Neuronal stem cell (in vitro differentiated cells): ENCODE measurements around the gene PCBD2.

ENCODE experiments used
- DNase-seq: peaks from one replicate; pipeline ENCODE4 v3.0.0-alpha.2; 2013; ENCODE audit warnings: low spot score
- H2AFZ ChIP-seq: one replicate; pipeline ENCODE4 v1.6.1; 2013; ENCODE audit warnings: mild to moderate bottlenecking, low read length, inconsistent platforms
- H2AK5ac ChIP-seq: 2 replicates; pipeline ENCODE4 v1.6.1; 2013; ENCODE audit warnings: low read depth, mild to moderate bottlenecking, inconsistent platforms, low read length, moderate library complexity, mixed read lengths
- H2BK120ac ChIP-seq: 2 replicates; pipeline ENCODE4 v1.6.1; 2013; ENCODE audit warnings: low read depth, mild to moderate bottlenecking, inconsistent platforms, low read length, moderate library complexity, mixed read lengths
- H2BK12ac ChIP-seq: one replicate; pipeline ENCODE4 v1.6.1; 2013; ENCODE audit warnings: low read length, inconsistent platforms
- H2BK15ac ChIP-seq: 2 replicates; pipeline ENCODE4 v1.6.1; 2013; ENCODE audit warnings: mild to moderate bottlenecking, low read length, inconsistent platforms, mixed read lengths
- H2BK5ac ChIP-seq: one replicate; pipeline ENCODE4 v1.6.1; 2013; ENCODE audit warnings: inconsistent platforms, mild to moderate bottlenecking, low read length, moderate library complexity
- H3K14ac ChIP-seq: one replicate; pipeline ENCODE4 v1.6.1; 2013; ENCODE audit warnings: low read length, inconsistent platforms
- H3K18ac ChIP-seq: 2 replicates; pipeline ENCODE4 v1.6.1; 2013; ENCODE audit warnings: low read length, inconsistent platforms
- H3K23ac ChIP-seq: 2 replicates; pipeline ENCODE4 v1.6.1; 2013; ENCODE audit warnings: low read depth, mild to moderate bottlenecking, mixed read lengths, low read length, inconsistent platforms; ENCODE audit not compliant: poor library complexity
- H3K27ac ChIP-seq: replicated peaks from 3 replicates; pipeline ENCODE4 v1.5.1; 2013; ENCODE audit warnings: low read length, inconsistent platforms
- H3K27me3 ChIP-seq, 3 experiments: 2 replicates each; pipeline ENCODE4 v1.6.1; 2013; ENCODE audit warnings: low read length in 3 of 3, mild to moderate bottlenecking in 2 of 3, inconsistent platforms in 1 of 3, low read depth in 1 of 3, mixed read lengths in 1 of 3, moderate library complexity in 1 of 3; ENCODE audit not compliant: control insufficient read depth in 3 of 3, insufficient read depth in 3 of 3
- H3K36me3 ChIP-seq, 2 donors: replicated peaks in 1 of 2; 2 replicates each; pipeline ENCODE4 v1.6.1; 2013; ENCODE audit warnings: low read length in 2 of 2; ENCODE audit not compliant: control insufficient read depth in 2 of 2, insufficient read depth in 2 of 2
- H3K4ac ChIP-seq: 2 replicates; pipeline ENCODE4 v1.6.1; 2013; ENCODE audit warnings: inconsistent platforms, mild to moderate bottlenecking, low read length, moderate library complexity
- H3K4me1 ChIP-seq, 2 donors: 1 replicate in 1 of 2; 2 replicates in 1 of 2; pipeline ENCODE4 v1.6.1; 2013; ENCODE audit warnings: low read length in 2 of 2, low read depth in 1 of 2; ENCODE audit not compliant: control insufficient read depth in 2 of 2, insufficient read depth in 1 of 2
- H3K4me2 ChIP-seq: one replicate; pipeline ENCODE4 v1.6.1; 2013; ENCODE audit warnings: mild to moderate bottlenecking, low read length, inconsistent platforms; ENCODE audit not compliant: insufficient read depth, poor library complexity, severe bottlenecking
- H3K4me3 ChIP-seq, 2 donors: 2 replicates each; pipeline ENCODE4 v1.5.1; 2013; ENCODE audit warnings: low read length in 2 of 2, mild to moderate bottlenecking in 2 of 2, inconsistent platforms in 1 of 2, moderate library complexity in 1 of 2
- H3K79me1 ChIP-seq: one replicate; pipeline ENCODE4 v1.6.1; 2013; ENCODE audit warnings: low read depth, mild to moderate bottlenecking, inconsistent platforms, low read length, moderate library complexity
- H3K9ac ChIP-seq: one replicate; pipeline ENCODE4 v1.6.1; 2013; ENCODE audit warnings: mild to moderate bottlenecking, low read depth, low read length, inconsistent platforms; ENCODE audit not compliant: poor library complexity
- H3K9me3 ChIP-seq, 2 donors: replicated peaks in 1 of 2; 2 replicates each; pipeline versions ENCODE3 to v1.6.1; 2013; ENCODE audit warnings: low read length in 2 of 2, mild to moderate bottlenecking in 2 of 2, inconsistent platforms in 1 of 2, low read depth in 1 of 2, mixed read lengths in 1 of 2, moderate library complexity in 1 of 2; ENCODE audit not compliant: control insufficient read depth in 2 of 2, insufficient read depth in 1 of 2
- H4K8ac ChIP-seq: one replicate; pipeline ENCODE4 v1.6.1; 2013; ENCODE audit warnings: low read depth, mild to moderate bottlenecking, inconsistent platforms, low read length, moderate library complexity
- H4K91ac ChIP-seq: one replicate; pipeline ENCODE4 v1.6.1; 2013; ENCODE audit warnings: low read length, low read depth, mild to moderate bottlenecking, inconsistent platforms; ENCODE audit not compliant: poor library complexity
- WGBS, 2 donors: extraction: QIAGEN DNeasy Blood & Tissue Kit; methylation state at CpG; one replicate each; pipeline ENCODE4 v1.1.7; 2013; ENCODE audit warnings: missing lambda C conversion rate in 2 of 2, mixed read lengths in 1 of 2; ENCODE audit not compliant: insufficient read length in 2 of 2, insufficient replicate concordance in 1 of 2; ENCODE audit errors: extremely low coverage in 2 of 2; 5-methylcytosine and 5-hydroxymethylcytosine counted together

The PCBD2 gene

DNA sequence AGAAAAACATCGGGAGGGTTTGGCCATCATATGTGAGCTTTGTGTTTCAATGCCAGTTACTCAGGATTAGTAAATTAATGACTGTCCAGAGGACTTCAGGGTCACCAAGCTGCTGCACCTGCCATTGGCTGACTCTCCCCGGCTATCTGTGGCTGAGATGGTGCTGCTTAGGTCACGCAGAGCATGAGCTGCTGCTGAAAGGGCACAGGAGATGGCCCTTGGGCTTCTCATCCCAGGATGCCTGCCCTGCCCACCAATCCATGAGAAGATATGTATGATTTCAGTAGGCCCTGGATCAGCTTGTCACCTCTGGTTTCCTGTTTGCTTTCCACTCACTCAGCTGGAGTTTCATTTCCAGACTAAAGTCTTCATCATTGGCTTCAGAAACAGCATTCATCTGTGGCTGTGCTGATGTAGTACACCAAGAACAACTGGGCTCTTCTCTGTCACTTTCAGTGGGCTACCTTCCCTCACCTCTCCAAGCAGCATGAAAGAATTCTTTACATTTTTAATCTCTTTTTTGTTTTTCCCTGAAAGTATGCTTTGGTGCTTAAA is 60.4 kb downstream of the PCBD2 start:
- Histone ChIP-seq H3K18ac (no peak overlapping the region), H3K9ac (no peak overlapping the region), H3K27ac (no peak overlapping the region), H3K27me3 (no peaks in the 10 kb centered on the region), H3K14ac (no peak overlapping the region), H3K36me3 (peaks cover 0 to 20% of the 10 kb centered on the region in 2 donors), H3K23ac (no peak overlapping the region), H2BK5ac (no peak overlapping the region), H3K4me3 (no peak overlapping the region), H2BK120ac (no peak overlapping the region), H3K9me3 (no peaks in the 10 kb centered on the region), H2BK12ac (no peak overlapping the region), H4K8ac (no peak overlapping the region), H2AFZ (no peak overlapping the region), H3K79me1 (no peaks in the 10 kb centered on the region), H2AK5ac (no peak overlapping the region), H3K4ac (no peak overlapping the region), H3K4me2 (no peak overlapping the region), H3K4me1 (no peaks in the 10 kb centered on the region), H4K91ac (no peak overlapping the region), H2BK15ac (no peak overlapping the region)
- no CpG with 5 or more reads among the region's 3 CpGs for WGBS, 2 donors
- no peak for DNase-seq

DNA sequence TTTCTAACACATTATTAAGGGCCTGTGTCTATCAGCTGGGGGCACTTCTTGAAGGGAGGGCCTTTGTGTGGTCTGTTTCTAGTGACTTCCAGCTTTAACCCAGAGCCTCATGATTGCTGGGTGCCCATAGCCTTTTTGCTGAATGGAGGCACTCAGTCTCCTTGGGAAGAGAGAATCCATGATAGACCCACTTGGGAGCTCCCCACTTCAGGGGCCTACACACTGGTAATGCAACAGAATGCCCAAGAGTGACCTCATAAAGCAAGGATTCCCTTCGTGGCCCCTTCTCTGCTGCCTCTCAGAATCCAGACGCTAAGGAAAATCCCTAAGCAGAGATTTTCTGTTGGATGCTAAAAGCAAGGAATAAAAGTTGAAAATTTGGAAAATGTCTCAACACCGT is 62.7 kb downstream of the PCBD2 start, which contains the start of gene CATSPER3:
CATSPER3 (plus strand) TSS at position 301 of the 400 bp plus-strand sequence; CDS start at position 386, 85 bp downstream.
- Histone ChIP-seq H3K4ac (no peak within 1 kb of the TSS), H3K23ac (no peak within 1 kb of the TSS), H3K14ac (no peak within 1 kb of the TSS), H3K9ac (no peak within 1 kb of the TSS), H3K9me3 (no peaks in the 10 kb centered on the region), H2AFZ (no peak within 1 kb of the TSS), H3K18ac (no peak within 1 kb of the TSS), H2BK15ac (no peak within 1 kb of the TSS), H3K27me3 (no peaks in the 10 kb centered on the region), H3K4me2 (no peak within 1 kb of the TSS), H3K4me3 (no peak within 1 kb of the TSS), H4K8ac (no peak within 1 kb of the TSS), H4K91ac (no peak within 1 kb of the TSS), H3K27ac (no peak within 1 kb of the TSS), H3K79me1 (no peaks in the 10 kb centered on the region), H3K36me3 (peaks cover 0 to 1% of the 10 kb centered on the region in 2 donors), H2AK5ac (no peak within 1 kb of the TSS), H3K4me1 (no peaks in the 10 kb centered on the region), H2BK5ac (no peak within 1 kb of the TSS), H2BK12ac (no peak within 1 kb of the TSS), H2BK120ac (no peak within 1 kb of the TSS)
- no peak for DNase-seq
- no CpG with 5 or more reads among the region's 3 CpGs for WGBS, 2 donors

- H4K8ac ChIP-seq: no peak overlapping the region
- H3K4ac ChIP-seq: no peak overlapping the region
- no peak overlapping the region for H3K4me3 ChIP-seq
- no peak overlapping the region for H3K4me2 ChIP-seq
- no peaks in the 10 kb centered on the region for H3K27me3 ChIP-seq
- H2BK15ac ChIP-seq: no peak overlapping the region
- H2BK5ac ChIP-seq: no peak overlapping the region
- H4K91ac ChIP-seq: no peak overlapping the region
- no peaks in the 10 kb centered on the region for H3K79me1 ChIP-seq
- H2AK5ac ChIP-seq: no peak overlapping the region
- no peak overlapping the region for H3K14ac ChIP-seq
- H2BK120ac ChIP-seq: no peak overlapping the region
- no peak overlapping the region for H2BK12ac ChIP-seq
- DNase-seq: no peak
- H3K4me1 ChIP-seq: no peaks in the 10 kb centered on the region
- no peaks in the 10 kb centered on the region for H3K9me3 ChIP-seq
- WGBS, 2 donors: no CpG with 5 or more reads among the region's 3 CpGs
- no peak overlapping the region for H3K27ac ChIP-seq
- H3K36me3 ChIP-seq: no peaks in the 10 kb centered on the region
- H3K9ac ChIP-seq: no peak overlapping the region
- H3K23ac ChIP-seq: no peak overlapping the region
- H2AFZ ChIP-seq: no peak overlapping the region
- no peak overlapping the region for H3K18ac ChIP-seq
Measured at GRCh38 chr5:134968055-134968454, 63.1 kb downstream of the PCBD2 start.

DNA sequence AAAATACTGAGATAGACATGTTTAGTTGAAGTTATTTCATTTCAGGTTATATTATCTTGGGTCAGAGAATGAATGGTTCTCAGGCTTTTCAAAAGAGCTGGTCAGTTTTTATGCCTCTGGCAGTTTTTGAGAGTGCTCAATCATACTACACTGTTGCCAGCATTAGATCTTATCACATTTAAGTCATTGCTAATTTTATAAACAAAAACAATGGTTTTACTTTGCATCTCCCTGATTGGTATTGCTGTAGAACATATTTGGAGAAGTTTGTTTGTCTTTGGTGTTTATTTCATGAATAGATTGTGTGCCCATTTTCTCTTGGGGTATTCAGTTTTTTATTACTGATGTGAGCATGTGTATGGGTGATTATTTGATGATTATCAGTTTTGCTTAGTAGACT is 64.2 kb downstream of the PCBD2 start:
- no peak overlapping the region for H3K4me2 ChIP-seq
- no peak for DNase-seq
- H3K23ac ChIP-seq: no peak overlapping the region
- no peak overlapping the region for H3K18ac ChIP-seq
- no peak overlapping the region for H2BK5ac ChIP-seq
- no peak overlapping the region for H3K4me3 ChIP-seq
- no peak overlapping the region for H2BK12ac ChIP-seq
- no peak overlapping the region for H4K8ac ChIP-seq
- H3K4me1 ChIP-seq: no peaks in the 10 kb centered on the region
- H2AFZ ChIP-seq: no peak overlapping the region
- no peak overlapping the region for H2AK5ac ChIP-seq
- H3K9me3 ChIP-seq: no peaks in the 10 kb centered on the region
- no peaks in the 10 kb centered on the region for H3K27me3 ChIP-seq
- H3K9ac ChIP-seq: no peak overlapping the region
- no peak overlapping the region for H3K4ac ChIP-seq
- H3K79me1 ChIP-seq: no peaks in the 10 kb centered on the region
- no peak overlapping the region for H3K27ac ChIP-seq
- H3K14ac ChIP-seq: no peak overlapping the region
- H3K36me3 ChIP-seq: no peaks in the 10 kb centered on the region
- H2BK15ac ChIP-seq: no peak overlapping the region
- no peak overlapping the region for H4K91ac ChIP-seq
- no peak overlapping the region for H2BK120ac ChIP-seq
